Renal cortex interstitium (tissue), 11 donors: ENCODE measurements around the gene TSPAN17. TPM values are rescaled to one million over a fixed set of nuclear protein-coding genes. Genes with fewer than 3 reads are reported as not detected.

ENCODE experiments used
- DNase-seq, 11 donors: peaks; one replicate each; pipeline ENCODE4 v3.0.0-alpha.2; 2013; ENCODE audit warnings: low read depth in 9 of 11, low spot score in 4 of 11; ENCODE audit errors: extremely low read depth in 1 of 11
- polyA plus RNA-seq, 3 donors: library from polyadenylated mRNA; unstranded; fragments of 120-200 nt; gene quantifications; one replicate each; pipeline ENCODE4 v1.2.1, GENCODE V29; 2013; ENCODE audit not compliant: insufficient read length in 3 of 3

TSPAN17 gene
- polyA plus RNA-seq, 3 donors = 27.7 to 36.1 (median 32.8) TPM

DNA sequence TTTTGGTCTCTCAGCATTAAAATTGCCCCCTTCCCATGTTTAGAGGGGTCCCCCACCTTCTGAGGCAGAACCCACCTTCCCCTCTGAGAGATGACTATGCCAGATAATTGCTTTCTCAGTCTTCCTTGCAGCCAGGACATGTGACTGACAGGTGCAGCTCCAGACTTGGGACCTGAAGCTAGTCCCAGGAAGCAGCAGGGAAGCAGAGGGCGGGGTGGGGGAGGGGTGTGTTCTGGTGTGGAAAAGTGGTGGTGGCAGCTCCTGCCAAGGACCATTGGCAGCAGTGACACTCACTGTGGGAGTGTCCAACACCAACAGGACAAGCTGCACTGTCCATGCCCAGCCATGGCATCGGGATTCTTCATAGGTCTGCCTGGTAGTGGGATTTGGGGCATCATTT is 14.5 kb upstream of the TSPAN17 start:
- no peak for DNase-seq

DNA sequence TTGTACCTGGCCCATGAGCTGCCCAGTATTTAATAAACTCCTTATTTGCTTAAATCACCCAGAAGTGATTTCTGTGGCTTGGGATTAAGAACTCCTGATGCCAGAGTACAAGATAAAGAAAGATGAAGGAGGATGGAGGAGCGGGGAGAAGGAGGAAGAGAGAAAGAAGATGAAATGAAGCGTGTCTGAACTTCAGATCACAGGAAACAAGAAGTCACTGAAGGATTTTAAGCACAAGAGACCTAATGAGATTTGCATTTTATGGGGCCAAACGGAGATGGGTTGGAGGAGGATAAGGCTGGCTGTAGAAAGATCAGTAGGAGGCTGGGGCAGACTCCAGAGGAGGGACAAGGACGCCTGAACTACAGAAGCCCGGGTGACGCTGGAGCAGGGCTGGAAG is 13.7 kb upstream of the TSPAN17 start:
- DNase-seq = no peak

DNA sequence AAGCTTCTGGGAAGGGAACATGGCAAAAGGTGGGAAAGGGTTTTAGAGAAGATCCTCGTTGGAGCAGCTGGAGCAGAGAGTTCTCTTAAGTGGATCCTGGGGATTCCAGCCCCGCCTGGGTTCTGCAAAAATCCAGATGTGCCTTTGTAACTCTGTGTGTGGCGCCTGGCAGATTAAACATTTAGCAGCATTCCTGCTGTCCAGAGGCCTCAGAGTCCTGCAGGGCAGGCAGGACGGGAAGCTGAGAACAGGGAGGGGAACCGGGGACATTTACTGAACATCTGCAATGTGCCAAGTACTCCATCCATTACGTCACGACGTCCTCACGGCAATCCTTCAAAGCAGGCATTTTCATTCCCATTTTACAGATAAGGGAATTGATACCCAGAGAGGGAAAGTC is 10.9 kb upstream of the TSPAN17 start:
- DNase-seq = no peak

DNA sequence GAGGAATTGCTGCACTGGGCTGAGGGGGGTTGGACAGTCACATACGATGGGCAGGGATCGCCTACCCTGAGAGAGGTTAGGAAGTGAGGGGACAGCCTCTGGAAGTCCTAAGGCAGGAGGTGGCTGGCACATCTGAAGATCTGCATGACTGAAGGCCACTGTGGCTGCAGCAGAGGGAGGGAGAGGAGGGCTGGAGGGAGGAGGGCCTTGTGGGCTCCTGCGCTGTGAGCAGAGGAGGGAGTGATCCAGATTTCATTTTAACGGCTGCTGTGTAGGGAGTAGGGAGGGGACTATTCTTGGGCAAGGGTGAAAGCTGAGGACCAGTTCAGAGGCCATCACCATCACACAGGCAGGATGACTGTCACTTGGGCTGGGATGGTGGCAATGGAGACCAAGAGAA is 9.7 kb upstream of the TSPAN17 start:
- no peak for DNase-seq

DNA sequence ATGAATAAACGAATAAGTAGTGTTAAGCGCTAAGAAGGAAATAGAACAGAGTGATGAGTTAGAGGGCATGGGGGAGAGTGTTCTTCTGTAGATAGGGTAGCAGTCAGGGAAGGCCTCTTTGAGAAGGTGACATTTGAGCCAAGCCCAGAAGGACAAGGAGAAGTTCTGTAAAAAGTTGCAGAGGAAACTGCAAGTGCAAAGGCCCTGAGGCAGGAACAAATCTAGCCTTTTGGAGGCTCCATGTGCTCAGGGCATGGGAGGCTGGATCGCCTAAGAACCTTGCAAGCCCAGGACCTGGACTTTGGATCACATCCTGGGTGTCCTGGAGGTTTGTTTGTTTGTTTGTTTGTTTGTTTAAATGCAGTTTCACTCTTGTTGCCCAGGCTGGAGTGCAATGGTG is 8.8 kb upstream of the TSPAN17 start:
- DNase-seq = no peak

DNA sequence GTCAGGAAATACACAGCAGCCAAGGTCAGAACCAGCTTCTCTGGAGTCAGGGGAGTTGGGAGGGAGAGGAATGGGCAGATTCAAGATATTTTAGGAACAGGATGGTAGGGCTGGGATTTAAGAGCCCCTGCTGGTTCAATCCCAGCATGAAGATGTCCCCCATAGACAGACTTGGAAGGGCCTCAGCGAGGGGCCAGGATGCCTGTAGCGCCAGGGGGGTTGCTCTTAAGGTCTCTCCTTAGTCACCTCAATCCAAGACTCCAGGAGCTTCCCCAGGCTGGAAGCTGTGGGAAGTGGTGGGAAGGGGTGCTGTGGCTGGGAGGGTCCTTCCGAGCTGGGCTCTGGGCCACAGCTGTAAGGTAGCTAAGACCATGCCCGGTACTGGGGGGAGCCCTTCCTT is 8.1 kb upstream of the TSPAN17 start:
- no peak for DNase-seq

DNA sequence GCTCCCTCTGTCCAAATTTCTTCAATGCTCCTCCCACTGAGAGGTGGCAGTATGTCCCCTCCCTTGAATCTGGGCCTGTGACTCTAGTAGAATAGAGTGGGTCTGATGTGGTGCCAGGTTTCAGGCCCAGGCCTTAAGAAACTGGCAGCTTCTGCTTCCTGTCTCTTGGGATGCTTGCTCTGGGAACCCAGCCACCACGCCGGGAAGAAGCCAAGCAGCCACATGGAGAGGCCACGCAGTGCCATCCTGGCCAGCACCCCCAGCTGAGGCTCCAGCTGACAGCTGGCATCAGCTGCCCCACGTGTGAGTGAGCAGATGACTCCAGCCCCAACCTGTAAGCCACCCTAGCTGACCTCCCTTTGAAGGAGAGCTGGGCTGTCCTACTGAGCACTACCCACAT is 7.3 kb upstream of the TSPAN17 start:
- no peak for DNase-seq

DNA sequence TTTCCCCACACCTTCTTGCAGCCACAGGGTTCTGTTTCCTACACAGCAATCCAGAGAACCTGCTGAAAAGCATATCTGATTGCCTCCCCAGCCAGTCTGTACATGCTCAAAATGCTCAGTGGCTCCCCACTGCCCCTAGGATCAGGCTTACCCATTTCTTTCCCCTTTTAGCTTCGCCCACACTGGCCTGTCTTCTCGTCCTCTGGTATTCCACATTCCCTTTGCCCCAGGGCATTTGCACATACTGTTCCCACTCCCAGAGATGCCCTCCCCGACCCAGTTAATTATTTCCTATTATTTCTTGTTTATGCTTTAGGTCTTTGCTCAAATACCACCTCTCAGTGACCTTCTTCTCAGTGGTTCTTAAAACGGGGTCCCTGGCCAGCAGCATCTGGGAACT is 6.7 kb upstream of the TSPAN17 start:
- no peak for DNase-seq

DNA sequence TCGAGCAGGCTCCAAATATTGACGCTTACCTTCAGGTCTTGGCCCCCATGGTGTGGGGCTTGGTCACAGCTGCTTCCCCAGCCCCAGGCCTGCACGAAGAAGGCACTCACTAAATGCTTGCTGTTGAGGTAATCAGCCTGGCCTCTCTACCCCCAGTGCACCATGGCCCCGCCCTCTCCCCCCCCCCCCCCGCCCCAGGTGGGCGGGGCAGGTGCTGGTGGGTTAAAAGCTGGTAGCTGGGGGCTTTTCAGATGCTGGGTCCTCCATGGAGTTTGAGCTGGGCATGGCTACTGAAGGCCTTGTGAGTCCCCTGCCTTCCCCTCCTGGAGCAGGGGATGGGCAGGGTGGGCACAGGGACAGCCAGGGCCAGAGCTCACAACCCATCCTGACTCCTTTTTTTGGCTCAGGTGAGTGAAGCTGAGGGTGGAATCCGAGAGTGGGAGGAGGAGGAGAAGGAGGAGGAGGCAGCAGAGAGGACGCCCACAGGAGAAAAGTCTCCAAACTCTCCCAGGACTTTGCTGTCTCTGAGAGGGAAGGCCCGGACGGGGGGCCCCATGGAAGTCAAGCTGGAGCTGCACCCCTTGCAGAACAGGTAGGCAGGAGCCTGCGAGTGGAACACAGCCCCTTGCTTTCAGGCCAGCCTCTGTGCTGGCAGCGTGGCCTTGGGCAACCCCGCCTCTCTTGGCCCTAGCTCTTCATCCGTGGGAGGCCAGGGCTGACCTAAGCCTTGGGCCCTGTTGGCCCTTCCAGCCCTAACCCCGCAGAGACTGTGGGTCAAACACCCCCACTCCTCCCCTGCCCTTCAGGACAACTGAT is 4.4 kb upstream of the TSPAN17 start:
- DNase-seq = no peak

DNA sequence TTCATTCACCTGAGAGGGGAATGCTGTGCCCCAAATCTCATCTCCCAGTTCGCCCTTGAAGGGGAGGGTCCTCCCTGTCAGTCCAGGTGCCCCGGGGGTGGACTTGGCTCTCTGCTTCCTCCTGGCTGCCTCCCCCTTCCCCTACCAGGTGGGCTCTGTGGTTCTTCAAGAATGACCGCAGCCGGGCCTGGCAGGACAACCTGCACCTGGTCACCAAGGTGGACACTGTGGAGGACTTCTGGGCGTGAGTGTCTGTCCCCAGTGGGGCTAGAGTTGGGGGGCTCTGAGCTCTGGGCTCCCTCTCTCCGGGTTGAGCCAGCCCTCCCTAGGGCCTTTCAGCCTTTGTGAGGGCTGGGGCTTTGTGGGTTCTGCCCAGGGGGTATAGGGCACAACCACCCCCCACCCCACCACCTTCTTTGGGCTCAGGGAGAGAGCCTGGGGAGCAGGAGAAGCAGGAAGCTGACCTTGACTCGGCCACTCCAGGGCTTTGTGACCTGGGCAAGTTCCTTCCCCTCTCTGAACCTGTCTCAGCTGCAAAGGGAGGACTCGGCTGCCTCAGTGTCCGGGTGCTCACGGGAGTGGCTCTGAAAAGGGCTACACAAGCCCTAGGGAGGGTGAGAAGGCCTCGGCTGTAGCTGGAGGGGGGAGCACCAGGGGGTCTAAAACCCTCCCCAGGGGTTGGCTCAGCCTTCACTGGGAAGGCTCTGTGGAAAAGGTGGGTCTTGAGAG is 3.6 kb upstream of the TSPAN17 start:
- no peak for DNase-seq

DNA sequence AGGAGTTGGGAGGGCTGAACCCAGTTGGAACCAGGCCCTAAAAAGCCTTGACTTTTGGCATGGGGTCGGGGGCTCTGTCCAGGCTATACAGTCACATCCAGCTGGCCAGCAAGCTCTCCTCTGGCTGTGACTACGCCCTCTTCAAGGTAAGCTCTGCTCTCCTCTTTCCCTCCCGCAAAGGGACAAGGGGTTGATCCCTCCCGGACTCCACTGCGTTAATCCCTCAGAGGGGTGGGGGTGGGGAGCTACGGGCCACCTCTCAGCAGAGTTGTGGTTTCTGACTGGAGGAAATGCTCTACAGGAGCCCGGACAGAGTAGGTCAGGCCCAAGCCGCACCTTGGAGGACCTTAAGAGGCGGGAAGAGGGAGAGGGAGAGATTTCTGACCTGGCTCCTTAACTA is 3.0 kb upstream of the TSPAN17 start:
- no peak for DNase-seq

DNA sequence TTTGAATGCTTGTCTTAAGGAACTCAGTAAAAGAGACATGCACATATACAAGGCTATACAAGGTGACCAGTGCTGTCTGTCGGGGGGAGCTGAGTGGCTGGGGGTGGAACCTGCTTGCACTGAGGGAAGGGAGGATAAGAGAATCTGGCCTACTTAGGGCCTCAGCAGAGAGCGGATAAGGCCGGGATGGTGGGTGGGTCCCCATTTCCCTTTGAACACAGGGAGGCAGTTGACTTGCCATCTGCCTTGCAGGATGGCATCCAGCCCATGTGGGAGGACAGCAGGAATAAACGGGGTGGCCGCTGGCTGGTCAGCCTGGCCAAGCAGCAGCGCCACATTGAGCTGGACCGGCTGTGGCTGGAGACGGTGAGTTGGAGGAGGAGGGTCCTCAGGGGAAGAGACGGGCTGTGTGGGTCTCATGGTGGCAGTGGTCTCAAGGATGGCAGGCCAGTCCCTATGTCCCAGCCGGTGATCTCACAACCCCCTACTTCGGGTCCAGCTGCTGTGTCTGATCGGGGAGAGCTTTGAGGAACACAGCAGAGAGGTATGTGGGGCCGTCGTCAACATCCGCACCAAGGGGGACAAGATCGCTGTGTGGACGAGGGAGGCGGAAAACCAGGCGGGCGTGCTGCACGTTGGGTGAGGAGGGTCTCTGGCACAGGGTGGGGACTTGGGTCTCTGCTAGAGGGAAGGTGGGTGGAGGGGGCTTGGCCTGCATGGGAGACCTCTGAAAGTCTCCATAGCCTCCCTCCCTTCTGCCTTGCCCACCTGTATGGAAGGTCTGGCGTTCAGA is 2.2 kb upstream of the TSPAN17 start:
- DNase-seq = no peak

DNA sequence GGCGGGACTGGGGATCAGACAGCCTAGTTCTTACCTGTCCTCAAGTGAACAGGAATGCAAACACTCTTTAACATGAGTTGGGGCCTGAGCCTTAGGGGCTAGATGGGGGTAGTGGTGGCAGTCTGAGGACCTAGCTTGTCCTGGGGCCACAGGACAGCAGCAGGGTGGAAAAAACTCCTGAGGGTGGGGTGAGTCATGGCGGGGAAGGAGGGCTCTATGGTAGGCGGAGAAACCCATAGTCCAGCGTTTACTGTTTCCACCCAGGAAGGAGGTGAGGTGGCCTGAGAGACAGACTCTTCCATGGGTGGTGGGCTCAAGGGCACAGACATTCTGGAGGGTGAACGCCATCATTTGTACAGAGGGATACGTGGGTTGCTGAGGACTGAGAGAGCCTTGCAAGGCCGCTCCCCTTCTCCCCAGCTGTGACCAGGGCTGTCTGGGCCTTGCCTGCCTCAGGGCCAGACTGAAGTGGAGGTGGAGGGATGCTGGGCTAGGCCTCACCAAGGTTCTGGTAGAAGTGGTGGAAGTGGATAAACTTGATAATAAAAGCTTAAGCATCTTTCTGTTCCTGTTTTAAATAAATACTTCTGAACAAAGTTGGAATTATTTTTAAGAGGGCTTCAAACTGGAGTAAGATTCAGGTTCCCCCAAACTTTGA is 1.1 kb upstream of the TSPAN17 start:
- no peak for DNase-seq

DNA sequence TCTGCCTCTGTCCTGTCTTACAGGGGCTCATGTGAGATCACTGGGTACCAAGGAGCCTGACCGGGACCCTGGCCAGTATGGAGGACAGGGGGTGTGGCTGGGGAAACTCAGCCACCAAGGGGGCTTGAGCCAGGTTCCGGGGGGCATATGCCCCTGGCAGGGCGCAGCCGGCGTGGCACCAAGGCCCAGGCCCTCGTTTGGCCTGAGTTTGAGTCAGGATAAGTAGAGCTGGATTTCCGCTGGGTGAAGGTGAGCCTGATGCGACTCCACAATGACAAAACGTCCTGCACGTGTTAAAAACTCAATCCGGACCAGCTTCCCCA is 616 bp upstream of the TSPAN17 start:
- DNase-seq = no peak

DNA sequence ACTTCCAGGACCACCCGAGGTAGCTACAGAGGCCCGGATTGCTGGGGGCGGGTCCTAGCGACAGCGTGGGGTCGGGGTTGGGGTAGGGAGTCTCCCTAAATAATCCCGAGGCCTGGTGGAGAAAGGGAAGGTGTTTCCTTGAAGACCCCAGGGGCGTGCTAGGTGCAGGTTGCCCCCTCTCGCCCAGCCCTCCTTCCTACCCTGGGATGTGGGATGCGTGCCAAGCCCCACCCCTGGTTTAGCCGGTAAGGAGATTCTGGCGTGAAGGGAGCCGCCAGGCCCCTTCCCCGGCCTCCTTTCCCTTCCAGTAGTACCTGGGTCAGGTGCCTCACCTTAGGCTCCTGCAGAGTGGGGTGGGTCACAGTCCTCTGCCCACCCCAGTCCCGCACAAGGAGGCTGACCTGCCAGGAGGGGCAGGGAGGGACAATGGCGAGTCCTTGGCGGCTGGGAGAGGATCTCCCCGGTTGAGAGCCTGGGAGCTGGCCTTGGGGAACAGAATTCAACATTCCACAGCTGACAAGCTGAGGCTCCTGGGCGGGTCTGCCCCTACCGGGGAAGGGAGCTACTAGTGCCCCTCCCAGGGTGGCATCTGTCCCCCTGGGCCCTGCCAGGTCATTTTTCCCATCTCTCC is 674 bp downstream of the TSPAN17 start:
- peak in 5 of 11 donors; percentile 19 to 46 (median 31) for DNase-seq

DNA sequence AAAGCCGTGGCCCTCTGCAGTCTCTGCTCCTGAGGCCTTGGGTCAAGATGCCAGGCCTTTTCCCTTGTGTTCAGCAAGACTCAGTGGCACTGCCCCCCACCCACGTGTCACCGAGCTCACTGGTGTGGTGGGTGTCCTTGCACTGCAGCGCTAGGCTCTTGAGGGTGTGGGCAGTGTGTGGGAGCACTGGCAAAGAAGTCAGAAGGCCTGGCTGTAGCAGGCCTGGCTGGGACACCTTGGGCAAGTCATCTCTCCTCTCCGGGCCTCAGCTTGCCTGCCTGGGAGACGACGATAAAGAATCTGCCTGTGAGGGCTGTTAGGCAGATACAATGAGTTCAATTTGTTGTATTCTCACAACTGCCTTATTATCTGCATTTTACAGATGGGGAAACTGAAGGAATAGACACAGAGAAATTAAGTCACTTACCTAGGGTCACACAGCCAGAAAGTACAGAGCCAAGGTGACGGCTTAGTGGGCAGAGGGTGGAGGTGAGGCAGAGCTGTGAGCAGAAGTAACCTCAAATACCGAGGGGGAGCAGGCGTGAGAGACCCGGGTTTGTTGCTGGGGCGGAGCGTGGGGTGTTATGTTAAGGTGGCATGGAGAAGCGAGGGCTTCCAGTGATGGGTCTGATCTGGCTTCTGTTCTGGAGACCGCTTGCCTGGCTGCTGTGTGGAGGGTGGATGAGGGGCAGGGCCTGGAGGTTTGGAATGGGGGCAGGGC is 1.4 kb downstream of the TSPAN17 start:
- DNase-seq = no peak

DNA sequence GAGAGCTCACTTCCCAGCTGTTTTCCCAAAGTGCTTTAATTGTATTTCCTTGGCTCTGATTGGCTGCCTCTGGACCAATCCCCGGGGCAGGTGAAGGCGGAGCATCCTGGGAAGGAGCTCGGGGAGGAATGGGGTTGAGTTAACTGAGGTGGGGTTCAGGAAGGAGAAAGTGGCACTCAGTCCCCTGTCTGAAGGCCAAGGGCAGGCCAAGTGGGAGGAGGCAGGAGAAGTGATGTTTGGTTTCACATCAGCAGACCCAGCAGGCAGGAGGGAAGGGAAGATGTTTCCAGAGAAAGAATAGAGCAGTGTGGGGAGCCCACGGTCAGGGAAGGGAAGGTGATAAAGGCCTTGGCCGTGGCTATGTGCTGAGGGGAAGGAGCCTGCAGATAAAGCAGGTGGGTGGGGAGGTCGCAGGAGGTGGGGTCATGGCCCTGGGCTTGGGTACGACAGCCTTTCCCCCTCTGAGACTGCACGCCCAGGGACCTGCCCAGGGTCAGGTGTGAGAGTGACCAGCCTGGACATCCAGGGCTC is 3.1 kb downstream of the TSPAN17 start:
- DNase-seq = no peak

DNA sequence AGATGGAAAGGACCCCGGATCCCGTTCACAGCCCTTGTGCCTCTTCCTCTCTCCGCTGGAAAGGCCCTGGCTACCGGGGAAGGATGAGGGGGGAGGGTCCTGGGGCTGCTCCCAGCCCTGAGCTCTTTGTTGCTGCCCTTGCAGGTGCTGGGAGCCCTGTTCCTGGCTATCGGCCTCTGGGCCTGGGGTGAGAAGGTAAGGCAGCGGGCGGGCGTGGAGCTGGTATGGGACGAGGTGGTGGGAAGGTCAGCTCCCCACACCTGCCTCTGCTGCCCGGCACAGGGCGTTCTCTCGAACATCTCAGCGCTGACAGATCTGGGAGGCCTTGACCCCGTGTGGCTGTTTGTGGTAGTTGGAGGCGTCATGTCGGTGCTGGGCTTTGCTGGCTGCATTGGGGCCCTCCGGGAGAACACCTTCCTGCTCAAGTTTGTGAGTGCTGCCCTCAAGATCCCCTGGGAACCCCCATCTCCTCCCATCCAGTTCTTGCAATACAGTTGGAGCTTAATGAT is 4.2 kb downstream of the TSPAN17 start:
- no peak for DNase-seq
